NCI-H2227 (cell line): ENCODE data around the gene RSRP1.
A peak's percentile ranks its signal among the peaks of the same experiment; 100 is the strongest.
"Not testable (repeated sequence)": the region's sequence is repeated elsewhere in the genome, so short reads cannot be mapped to it uniquely, and the experiment has no call there.

Experiments used
- DNase-seq: peaks from one replicate; lab custom pipeline; 2025; ENCODE audit not compliant: unreplicated experiment; lab: John Stamatoyannopoulos, UW

The RSRP1 gene

GRCh38 chr1:25257196-25257595 is 9.9 kb upstream of the RSRP1 start:
- DNase-seq = no peak

- no peak for DNase-seq
Observed at GRCh38 chr1:25256578-25256965, 9.3 kb upstream of the RSRP1 start.

GRCh38 chr1:25255706-25256577 is 8.7 kb upstream of the RSRP1 start:
- no peak for DNase-seq

- no peak for DNase-seq
Observed at GRCh38 chr1:25253911-25254310, 6.7 kb upstream of the RSRP1 start.

- DNase-seq = no peak
Observed at GRCh38 chr1:25247829-25248754, 838 bp upstream of the RSRP1 start.

- no peak for DNase-seq
Observed at GRCh38 chr1:25246600-25247023, 642 bp downstream of the RSRP1 start.

- peak; percentile 50 for DNase-seq
Observed at GRCh38 chr1:25245809-25246599, 1.2 kb downstream of the RSRP1 start.

GRCh38 chr1:25245393-25245792 is 1.9 kb downstream of the RSRP1 start:
- no peak for DNase-seq

- no peak for DNase-seq
Observed at GRCh38 chr1:25243907-25244306, 3.3 kb downstream of the RSRP1 start.

GRCh38 chr1:25239681-25240541 is 7.3 kb downstream of the RSRP1 start:
- peak; percentile 97 for DNase-seq

GRCh38 chr1:25238046-25238445 is 9.2 kb downstream of the RSRP1 start:
- DNase-seq = no peak

GRCh38 chr1:25236261-25236660 is 11.0 kb downstream of the RSRP1 start:
- DNase-seq = not testable (repeated sequence)

- not testable (repeated sequence) for DNase-seq
Observed at GRCh38 chr1:25235411-25235810, 11.8 kb downstream of the RSRP1 start.

GRCh38 chr1:25232866-25233784 is 14.1 kb downstream of the RSRP1 start:
- peak; percentile 88 for DNase-seq

- peak; percentile 97 for DNase-seq
Observed at GRCh38 chr1:25232027-25232865, 15.0 kb downstream of the RSRP1 start, which contains the start of gene SYF2. TSS of gene SYF2 (minus strand) at chr1:25232502. CDS start at chr1:25232467, 35 bp downstream.

- no peak for DNase-seq
Observed at GRCh38 chr1:25223471-25223870, 23.8 kb downstream of the RSRP1 start.

- no peak for DNase-seq
Observed at GRCh38 chr1:25222606-25223005, 24.6 kb downstream of the RSRP1 start.

GRCh38 chr1:25220666-25221065 is 26.6 kb downstream of the RSRP1 start:
- no peak for DNase-seq
